Gastrocnemius medialis (tissue), 4 donors: ENCODE results near the gene INTS15.

ENCODE experiments used
- POLR2A ChIP-seq, 2 donors: fragments of 450-650 bp; IDR thresholded peaks; one replicate each; pipeline ENCODE4 v1.6.1; 2017; ENCODE audit warnings: antibody characterized with exemption in 2 of 2, mild to moderate bottlenecking in 2 of 2, moderate library complexity in 2 of 2
- TF ChIP-seq, protein P1 (sequence below), 5 experiments: fragments of 450-650 bp in 3 of 5; fragments of 200-600 bp in 2 of 5; sonication (generic) in 2 of 5; IDR thresholded peaks in 4 of 5; conservative IDR thresholded peaks in 1 of 5; 1 replicate in 4 of 5; 2 replicates in 1 of 5; pipeline ENCODE4 v1.5.1; 2016 to 2019; ENCODE audit warnings: antibody characterized with exemption in 5 of 5, mild to moderate bottlenecking in 3 of 5, moderate library complexity in 3 of 5

- TF ChIP-seq POLR2A (IDR thresholded peaks at IDR 0.05): no peak
- TF ChIP-seq, protein P1, sequence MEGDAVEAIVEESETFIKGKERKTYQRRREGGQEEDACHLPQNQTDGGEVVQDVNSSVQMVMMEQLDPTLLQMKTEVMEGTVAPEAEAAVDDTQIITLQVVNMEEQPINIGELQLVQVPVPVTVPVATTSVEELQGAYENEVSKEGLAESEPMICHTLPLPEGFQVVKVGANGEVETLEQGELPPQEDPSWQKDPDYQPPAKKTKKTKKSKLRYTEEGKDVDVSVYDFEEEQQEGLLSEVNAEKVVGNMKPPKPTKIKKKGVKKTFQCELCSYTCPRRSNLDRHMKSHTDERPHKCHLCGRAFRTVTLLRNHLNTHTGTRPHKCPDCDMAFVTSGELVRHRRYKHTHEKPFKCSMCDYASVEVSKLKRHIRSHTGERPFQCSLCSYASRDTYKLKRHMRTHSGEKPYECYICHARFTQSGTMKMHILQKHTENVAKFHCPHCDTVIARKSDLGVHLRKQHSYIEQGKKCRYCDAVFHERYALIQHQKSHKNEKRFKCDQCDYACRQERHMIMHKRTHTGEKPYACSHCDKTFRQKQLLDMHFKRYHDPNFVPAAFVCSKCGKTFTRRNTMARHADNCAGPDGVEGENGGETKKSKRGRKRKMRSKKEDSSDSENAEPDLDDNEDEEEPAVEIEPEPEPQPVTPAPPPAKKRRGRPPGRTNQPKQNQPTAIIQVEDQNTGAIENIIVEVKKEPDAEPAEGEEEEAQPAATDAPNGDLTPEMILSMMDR (IDR thresholded peaks at IDR 0.05 in 4 of 5, conservative IDR thresholded peaks at IDR 0.05 in 1 of 5): no peak
Measured at GRCh38 chr7:6578114-6579084, 11.4 kb upstream of the INTS15 start.
